Karpas-422 (cell line): ENCODE results near the gene SRSF8. TPM values are rescaled to one million over a fixed set of nuclear protein-coding genes. Genes with fewer than 3 reads are reported as not detected.

ENCODE experiments used
- DNase-seq: peaks from one replicate; pipeline ENCODE4 v3.0.0-alpha.2; 2015
- H2AFZ ChIP-seq: fragments of 200-600 bp; sonication (generic); 2 replicates; pipeline ENCODE4 v1.6.1; 2014; ENCODE audit warnings: antibody characterized with exemption, low read length, mixed read lengths
- H3K27ac ChIP-seq: fragments of 200-600 bp; sonication (generic); 2 replicates; pipeline ENCODE4 v1.5.1; 2014; ENCODE audit warnings: mild to moderate bottlenecking, low read length, moderate library complexity
- H3K27me3 ChIP-seq: fragments of 200-600 bp; sonication (generic); 2 replicates; pipeline ENCODE4 v1.6.1; 2014; ENCODE audit warnings: low read length, mixed read lengths
- H3K36me3 ChIP-seq: fragments of 200-600 bp; sonication (generic); 2 replicates; pipeline ENCODE4 v1.6.1; 2014; ENCODE audit warnings: low read length, mixed read lengths; ENCODE audit not compliant: insufficient read depth
- H3K4me1 ChIP-seq: fragments of 200-600 bp; sonication (generic); 2 replicates; pipeline ENCODE4 v1.6.1; 2014; ENCODE audit warnings: mild to moderate bottlenecking, low read length, mixed read lengths
- H3K4me2 ChIP-seq: fragments of 200-600 bp; sonication (generic); 2 replicates; pipeline ENCODE4 v1.6.1; 2014; ENCODE audit warnings: low read length, low read depth, mild to moderate bottlenecking; ENCODE audit not compliant: poor library complexity, severe bottlenecking
- H3K4me3 ChIP-seq: fragments of 200-600 bp; sonication (generic); 2 replicates; pipeline ENCODE4 v1.5.1; 2014; ENCODE audit warnings: mild to moderate bottlenecking, antibody characterized with exemption, low read length, mixed read lengths
- H3K79me2 ChIP-seq: fragments of 200-600 bp; sonication (generic); 2 replicates; pipeline ENCODE4 v1.6.1; 2014; ENCODE audit warnings: mild to moderate bottlenecking, low read length, mixed read lengths
- H3K9ac ChIP-seq: fragments of 200-600 bp; sonication (generic); 2 replicates; pipeline ENCODE4 v1.6.0; 2014; ENCODE audit warnings: low read length
- H3K9me2 ChIP-seq: fragments of 200-600 bp; sonication (generic), shearing (Covaris generic); replicated peaks from 2 replicates; pipeline ENCODE4 v1.6.0; 2014; ENCODE audit warnings: mild to moderate bottlenecking, low read length, moderate library complexity; ENCODE audit not compliant: insufficient read depth
- H3K9me3 ChIP-seq: fragments of 300-700, 200-600 bp; sonication (generic); 2 replicates; pipeline ENCODE4 v1.6.1; 2014; ENCODE audit warnings: low read length, mixed read lengths
- H4K20me1 ChIP-seq: fragments of 200-600 bp; sonication (generic); 2 replicates; pipeline ENCODE4 v1.6.1; 2014; ENCODE audit warnings: mild to moderate bottlenecking, antibody characterized with exemption, low read length, low read depth; ENCODE audit not compliant: insufficient read depth
- total RNA-seq: library from RNA; depleted of rRNA; stranded (reverse); fragments of >200 nt; shearing (Covaris generic); gene quantifications from 2 replicates; pipeline ENCODE4 v1.2.3, GENCODE V29; 2014; ENCODE audit warnings: low replicate concordance

Gene SRSF8
- total RNA-seq, 1 experiment from 2014 or later, result 111 TPM

DNA sequence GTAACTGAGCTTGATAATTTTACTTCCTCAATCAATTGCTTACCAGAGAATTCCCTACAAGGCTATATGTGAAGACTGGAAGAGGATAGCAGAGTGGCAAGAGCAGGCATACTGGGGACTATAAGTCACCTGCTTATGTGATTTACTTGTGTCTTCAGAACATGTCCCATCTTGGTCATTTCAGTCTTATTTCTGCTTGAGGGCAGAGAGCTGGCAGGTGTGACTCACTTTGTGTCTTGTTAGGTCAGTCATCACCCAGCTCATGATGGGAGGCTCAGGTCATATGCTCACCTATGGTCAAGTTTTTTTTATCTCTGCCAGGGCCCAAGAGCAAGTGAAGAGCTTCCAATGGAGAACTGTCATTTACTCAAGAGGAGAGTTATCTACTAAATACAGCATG is 6.2 kb downstream of the SRSF8 start:
- H3K9me2 ChIP-seq, result no peaks in the 10 kb centered on the region
- H3K4me1 ChIP-seq, result peaks cover 23% of the 10 kb centered on the region
- no peak overlapping the region for H2AFZ ChIP-seq
- H3K9ac ChIP-seq, result no peak overlapping the region
- no peaks in the 10 kb centered on the region for H3K9me3 ChIP-seq
- H3K27ac ChIP-seq, result no peak overlapping the region
- H3K4me3 ChIP-seq, result no peak overlapping the region
- peaks cover 10% of the 10 kb centered on the region for H4K20me1 ChIP-seq
- DNase-seq, result no peak
- H3K36me3 ChIP-seq, result peaks cover 12% of the 10 kb centered on the region
- H3K27me3 ChIP-seq, result no peaks in the 10 kb centered on the region
- H3K4me2 ChIP-seq, result no peak overlapping the region
- peaks cover 25% of the 10 kb centered on the region for H3K79me2 ChIP-seq

DNA sequence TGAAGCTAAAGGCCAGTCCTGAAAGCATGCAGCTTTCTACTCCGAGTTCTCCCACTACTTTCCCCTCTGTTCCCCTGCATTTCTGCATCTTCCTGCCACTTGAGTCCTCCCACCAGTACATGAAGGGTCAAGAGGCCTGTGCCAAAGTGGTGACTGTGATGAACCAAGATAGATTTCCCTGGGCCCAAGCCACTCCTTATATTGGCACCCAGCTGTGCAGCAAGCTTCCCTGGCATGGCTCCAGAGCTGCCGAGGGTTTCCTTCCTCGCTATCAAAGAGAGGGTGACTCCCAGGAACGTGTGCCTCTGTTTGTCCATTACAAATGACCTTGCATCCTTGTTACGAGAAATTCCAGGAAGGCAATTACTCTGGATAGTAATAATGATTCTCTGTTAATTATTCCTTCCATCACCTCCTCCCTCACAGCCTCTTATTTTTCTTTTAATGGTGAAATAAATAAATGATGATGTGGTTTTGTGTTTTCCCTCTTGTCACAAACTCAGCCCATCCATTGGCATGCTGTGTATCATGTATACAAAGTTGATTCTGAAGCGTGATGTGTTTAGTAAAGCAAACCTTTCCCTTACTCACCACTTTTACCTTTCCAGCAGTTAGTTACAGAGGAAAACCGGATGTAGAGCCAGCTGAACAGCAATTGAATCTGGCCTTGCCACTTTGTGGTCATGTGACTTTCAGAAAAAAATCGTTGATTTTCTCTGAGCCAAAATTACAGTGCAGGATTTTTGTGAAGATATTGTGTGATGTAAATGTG is 8.3 kb downstream of the SRSF8 start:
- Histone ChIP-seq H3K27ac (no peak overlapping the region), H3K9me2 (no peaks in the 10 kb centered on the region), H3K36me3 (peaks cover 12% of the 10 kb centered on the region), H3K27me3 (no peaks in the 10 kb centered on the region), H4K20me1 (peaks cover 8% of the 10 kb centered on the region), H2AFZ (no peak overlapping the region), H3K9ac (no peak overlapping the region), H3K79me2 (peaks cover 5% of the 10 kb centered on the region), H3K4me2 (no peak overlapping the region), H3K4me3 (no peak overlapping the region), H3K9me3 (no peaks in the 10 kb centered on the region), H3K4me1 (peaks cover 9% of the 10 kb centered on the region)
- no peak for DNase-seq

DNA sequence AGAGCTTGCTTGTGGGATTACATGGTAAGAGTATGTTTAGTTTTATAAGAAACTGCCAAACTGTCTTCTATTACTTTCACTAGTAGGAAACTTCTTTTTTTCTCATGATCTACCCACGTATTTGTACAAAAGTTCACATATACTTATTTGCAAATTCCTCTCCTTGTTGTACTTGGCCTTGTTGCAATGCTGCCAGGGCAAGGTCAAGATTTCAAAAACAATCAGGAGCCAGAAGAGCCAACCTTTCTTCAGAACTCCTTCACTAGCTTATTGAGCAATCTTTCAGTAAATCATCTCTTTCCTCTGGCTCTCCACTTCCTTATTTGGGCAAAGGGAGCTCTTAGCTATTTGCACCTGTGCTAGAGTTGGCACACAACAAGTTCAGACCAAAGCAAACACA is 9.7 kb downstream of the SRSF8 start:
- Histone ChIP-seq H3K79me2 (no peaks in the 10 kb centered on the region), H3K9ac (no peak overlapping the region), H3K27me3 (no peaks in the 10 kb centered on the region), H2AFZ (no peak overlapping the region), H3K4me1 (0 out of 2 replicates have a peak, but pooled peaks cover 4% of the 10 kb centered on the region), H3K4me3 (no peak overlapping the region), H3K36me3 (0 out of 2 replicates have a peak, but pooled peaks cover 5% of the 10 kb centered on the region), H3K9me3 (no peaks in the 10 kb centered on the region), H4K20me1 (no peaks in the 10 kb centered on the region; the same call in 1 of the 2 replicates), H3K4me2 (no peak overlapping the region), H3K9me2 (no peaks in the 10 kb centered on the region), H3K27ac (no peak overlapping the region)
- no peak for DNase-seq

DNA sequence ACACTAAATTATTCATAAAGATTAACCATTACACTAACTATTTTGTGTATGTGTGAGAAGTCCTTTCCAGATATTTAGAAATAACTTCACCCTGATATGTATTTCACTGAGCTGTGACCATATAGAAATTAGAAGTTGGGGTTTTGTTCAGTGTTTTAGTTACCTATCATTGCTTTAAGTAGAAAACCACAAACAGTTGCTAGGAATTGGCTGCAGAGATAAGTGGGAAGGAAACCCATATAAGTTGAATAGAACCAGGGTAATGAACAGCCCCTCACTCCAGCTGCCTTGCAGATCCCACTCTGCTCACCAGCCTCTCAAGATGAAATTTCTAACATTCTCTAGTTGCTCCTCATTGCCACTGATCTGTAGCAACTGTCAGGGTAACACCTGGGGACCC is 10.3 kb downstream of the SRSF8 start:
- Histone ChIP-seq H3K4me1 (0 out of 2 replicates have a peak, but pooled peaks cover 4% of the 10 kb centered on the region), H3K9ac (no peak overlapping the region), H3K4me2 (no peak overlapping the region), H2AFZ (no peak overlapping the region), H3K27ac (no peak overlapping the region), H3K9me2 (no peaks in the 10 kb centered on the region), H3K4me3 (no peak overlapping the region), H3K9me3 (no peaks in the 10 kb centered on the region), H3K27me3 (no peaks in the 10 kb centered on the region), H3K36me3 (no peaks in the 10 kb centered on the region), H4K20me1 (no peaks in the 10 kb centered on the region), H3K79me2 (no peaks in the 10 kb centered on the region)
- DNase-seq, result no peak

DNA sequence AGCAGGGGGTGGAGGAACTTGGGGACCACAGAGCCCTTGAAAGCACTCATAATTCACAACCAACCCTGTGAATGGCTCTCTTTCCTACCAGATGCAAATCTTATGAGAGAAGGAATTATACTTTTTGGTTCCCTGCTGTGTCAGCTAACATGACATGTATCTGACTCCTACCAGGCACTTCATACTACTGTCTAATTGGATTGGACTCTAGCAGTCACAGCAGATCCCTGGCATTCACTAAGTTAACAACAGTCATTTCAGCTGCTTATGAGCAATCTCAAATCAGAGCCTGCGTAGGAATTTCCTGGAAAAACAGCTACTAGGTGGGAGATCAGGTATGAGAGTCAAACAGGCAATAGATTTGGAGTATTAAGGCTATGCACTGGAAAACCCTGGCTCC is 11.8 kb downstream of the SRSF8 start:
- Histone ChIP-seq H3K4me2 (no peak overlapping the region), H2AFZ (no peak overlapping the region)
- no peak for DNase-seq

DNA sequence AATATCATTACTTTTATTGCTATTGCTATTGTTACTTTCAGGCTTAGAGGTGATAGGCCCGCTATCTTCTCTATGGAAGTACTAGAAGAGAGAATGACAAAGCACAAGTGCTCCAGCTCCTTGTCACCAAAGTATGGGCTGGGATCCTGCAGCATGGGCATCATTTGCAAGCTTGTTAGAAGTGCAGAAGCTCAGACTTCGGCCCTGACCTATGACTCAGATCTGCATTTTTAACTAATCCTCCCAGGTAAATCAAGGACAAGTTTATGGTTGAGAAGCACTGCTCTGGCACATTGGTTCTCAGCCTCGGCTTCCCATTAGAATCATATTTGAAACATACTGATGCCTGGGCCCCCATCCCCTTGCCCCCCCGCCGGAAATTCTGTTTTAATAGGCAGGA is 14.3 kb downstream of the SRSF8 start:
- H3K4me2 ChIP-seq, result no peak overlapping the region
- no peak overlapping the region for H2AFZ ChIP-seq
- H3K79me2 ChIP-seq, result no peaks in the 10 kb centered on the region
- DNase-seq, result no peak
- H3K27me3 ChIP-seq, result 0 out of 2 replicates have a peak, but pooled peaks cover 3% of the 10 kb centered on the region
- no peaks in the 10 kb centered on the region for H3K9me3 ChIP-seq
- no peaks in the 10 kb centered on the region for H3K36me3 ChIP-seq
- H3K4me1 ChIP-seq, result 0 out of 2 replicates have a peak, but pooled peaks cover 4% of the 10 kb centered on the region
- no peaks in the 10 kb centered on the region for H4K20me1 ChIP-seq
- no peak overlapping the region for H3K4me3 ChIP-seq
- H3K9me2 ChIP-seq, result no peaks in the 10 kb centered on the region
- no peak overlapping the region for H3K27ac ChIP-seq
- no peak overlapping the region for H3K9ac ChIP-seq

More for the DNA sequence above, 11.8 kb downstream of the SRSF8 start:
- Histone ChIP-seq H3K27ac (no peak overlapping the region), H3K9me2 (no peaks in the 10 kb centered on the region), H3K36me3 (no peaks in the 10 kb centered on the region), H3K9ac (no peak overlapping the region), H3K4me3 (no peak overlapping the region), H4K20me1 (no peaks in the 10 kb centered on the region), H3K9me3 (no peaks in the 10 kb centered on the region), H3K27me3 (0 out of 2 replicates have a peak, but pooled peaks cover 3% of the 10 kb centered on the region), H3K79me2 (no peaks in the 10 kb centered on the region), H3K4me1 (0 out of 2 replicates have a peak, but pooled peaks cover 4% of the 10 kb centered on the region)

DNA sequence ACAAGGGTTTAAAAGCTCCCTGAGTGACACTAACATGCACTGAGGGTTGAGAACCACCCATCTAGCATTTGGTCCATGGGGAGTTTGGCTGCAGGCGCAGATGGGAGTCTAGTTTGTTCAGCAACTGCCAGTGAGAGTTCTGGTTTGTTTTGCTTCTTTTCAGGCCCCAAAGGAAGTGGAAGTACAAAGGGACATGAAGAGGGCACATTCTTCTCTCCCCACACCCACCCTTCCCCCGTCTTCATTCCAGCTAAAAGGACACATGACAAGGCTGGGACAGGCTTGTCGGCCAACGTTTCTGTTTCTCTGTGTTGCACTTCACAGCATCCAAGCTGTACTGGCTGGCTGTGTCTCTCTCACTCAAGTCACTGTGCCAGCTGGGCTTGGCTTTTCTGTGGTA is 14.7 kb downstream of the SRSF8 start:
- H3K79me2 ChIP-seq, result no peaks in the 10 kb centered on the region
- no peak overlapping the region for H2AFZ ChIP-seq
- H3K27ac ChIP-seq, result no peak overlapping the region
- H3K27me3 ChIP-seq, result 0 out of 2 replicates have a peak, but pooled peaks cover 3% of the 10 kb centered on the region
- H3K9me2 ChIP-seq, result no peaks in the 10 kb centered on the region
- DNase-seq, result no peak
- H3K36me3 ChIP-seq, result no peaks in the 10 kb centered on the region
- H3K4me3 ChIP-seq, result no peak overlapping the region
- H3K9me3 ChIP-seq, result no peaks in the 10 kb centered on the region
- no peak overlapping the region for H3K4me2 ChIP-seq
- 0 out of 2 replicates have a peak, but pooled peaks cover 2% of the 10 kb centered on the region for H3K4me1 ChIP-seq
- no peak overlapping the region for H3K9ac ChIP-seq
- no peaks in the 10 kb centered on the region for H4K20me1 ChIP-seq

DNA sequence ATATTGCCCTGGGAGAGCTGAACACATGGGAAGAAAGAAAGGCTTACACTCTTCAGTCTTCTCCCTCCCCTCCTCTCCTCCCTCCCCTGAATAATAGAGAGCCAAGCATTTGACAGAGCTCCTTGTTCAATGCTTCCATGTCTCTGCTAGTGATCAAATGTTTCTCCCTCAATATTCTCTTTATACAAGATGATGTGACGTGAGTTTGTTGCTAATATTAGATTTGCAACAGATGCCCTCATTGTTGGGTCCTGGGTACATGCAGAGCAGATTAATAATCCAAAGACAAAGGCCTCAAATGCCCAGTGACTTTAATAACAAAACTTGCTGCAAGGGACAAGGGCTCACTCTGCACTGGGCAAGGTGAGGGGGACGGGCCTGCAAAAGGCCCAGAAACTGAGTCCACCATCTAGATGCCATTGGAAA is 15.9 kb downstream of the SRSF8 start:
- Histone ChIP-seq H3K9ac (no peak overlapping the region), H4K20me1 (no peaks in the 10 kb centered on the region), H3K27me3 (0 out of 2 replicates have a peak, but pooled peaks cover 3% of the 10 kb centered on the region), H3K4me3 (no peak overlapping the region), H3K79me2 (no peaks in the 10 kb centered on the region), H3K9me2 (no peaks in the 10 kb centered on the region), H3K27ac (no peak overlapping the region), H3K4me2 (no peak overlapping the region), H3K4me1 (no peaks in the 10 kb centered on the region), H2AFZ (no peak overlapping the region), H3K9me3 (no peaks in the 10 kb centered on the region), H3K36me3 (no peaks in the 10 kb centered on the region)
- DNase-seq, result no peak
